Liver (tissue), 9 donors: Measurements from ENCODE around the gene RELN. TPM values are rescaled to one million over a fixed set of nuclear protein-coding genes. Genes with fewer than 3 reads are reported as not detected.

Experiments
- DNase-seq: peaks from one replicate; pipeline ENCODE4 v3.0.0-alpha.2; 2017; ENCODE audit warnings: low spot score
- H3K27ac ChIP-seq, 2 donors: one replicate each; pipeline ENCODE4 v1.7.0; 2013; ENCODE audit warnings: inconsistent platforms in 2 of 2, low read length in 2 of 2, control low read depth in 1 of 2, low read depth in 1 of 2, mild to moderate bottlenecking in 1 of 2
- H3K27me3 ChIP-seq, 4 donors: one replicate each; pipeline versions ENCODE4 v1.6.1 to v1.7.0; 2013; ENCODE audit warnings: low read length in 3 of 4, inconsistent platforms in 1 of 4, mild to moderate bottlenecking in 1 of 4, moderate library complexity in 1 of 4; ENCODE audit not compliant: control insufficient read depth in 4 of 4, insufficient read depth in 4 of 4
- H3K36me3 ChIP-seq, 4 donors: one replicate each; pipeline versions ENCODE4 v1.6.1 to v1.7.0; 2013; ENCODE audit warnings: low read length in 3 of 4, mild to moderate bottlenecking in 3 of 4, low read depth in 1 of 4, moderate library complexity in 1 of 4; ENCODE audit not compliant: control insufficient read depth in 4 of 4, insufficient read depth in 3 of 4
- H3K4me1 ChIP-seq, 4 donors: one replicate each; pipeline versions ENCODE4 v1.6.1 to v1.7.0; 2013; ENCODE audit warnings: low read length in 3 of 4, mild to moderate bottlenecking in 3 of 4, moderate library complexity in 1 of 4; ENCODE audit not compliant: control insufficient read depth in 4 of 4, insufficient read depth in 4 of 4
- H3K4me3 ChIP-seq, 3 donors: one replicate each; pipeline versions ENCODE4 v1.6.1 to v1.7.0; 2013; ENCODE audit warnings: low read length in 3 of 3, control low read depth in 1 of 3, low read depth in 1 of 3, mild to moderate bottlenecking in 1 of 3
- H3K9ac ChIP-seq, 2 donors: one replicate each; pipeline ENCODE4 v1.7.0; 2013; ENCODE audit warnings: low read length in 2 of 2, mild to moderate bottlenecking in 2 of 2, moderate library complexity in 2 of 2, control low read depth in 1 of 2, low read depth in 1 of 2
- H3K9me3 ChIP-seq, 4 donors: one replicate each; pipeline versions ENCODE4 v1.6.1 to v1.7.0; 2013; ENCODE audit warnings: low read length in 3 of 4; ENCODE audit not compliant: control insufficient read depth in 4 of 4
- EGR1 ChIP-seq, 2 donors: IDR thresholded peaks; 2 replicates each; pipeline ENCODE4 v1.6.1; 2016 to 2018; ENCODE audit warnings: antibody characterized with exemption in 2 of 2, low read depth in 2 of 2
- FOXA1 ChIP-seq: IDR thresholded peaks from 2 replicates; pipeline ENCODE4 v1.6.1; 2016; ENCODE audit warnings: antibody characterized with exemption
- FOXA2 ChIP-seq: IDR thresholded peaks from 2 replicates; pipeline ENCODE4 v1.6.1; 2016; ENCODE audit warnings: antibody characterized with exemption
- GABPA ChIP-seq, 2 donors: IDR thresholded peaks in 1 of 2; conservative IDR thresholded peaks in 1 of 2; 2 replicates each; pipeline ENCODE4 v1.6.1; 2016; ENCODE audit warnings: antibody characterized with exemption in 2 of 2, mild to moderate bottlenecking in 1 of 2, moderate library complexity in 1 of 2
- JUND ChIP-seq, 2 donors: IDR thresholded peaks; 2 replicates each; pipeline ENCODE4 v1.6.1; 2016; ENCODE audit warnings: antibody characterized with exemption in 2 of 2
- NR2F2 ChIP-seq: IDR thresholded peaks from 2 replicates; pipeline ENCODE4 v1.6.1; 2016; ENCODE audit warnings: antibody characterized with exemption
- RAD21 ChIP-seq, 2 donors: IDR thresholded peaks; 2 replicates each; pipeline ENCODE4 v1.6.1; 2016; ENCODE audit warnings: antibody characterized with exemption in 2 of 2, mild to moderate bottlenecking in 2 of 2
- RXRA ChIP-seq, 2 donors: IDR thresholded peaks; 2 replicates each; pipeline ENCODE4 v1.6.1; 2017 to 2018; ENCODE audit warnings: antibody characterized with exemption in 2 of 2, mild to moderate bottlenecking in 1 of 2
- SP1 ChIP-seq: IDR thresholded peaks from 2 replicates; pipeline ENCODE4 v1.6.1; 2018; ENCODE audit warnings: antibody characterized with exemption, mild to moderate bottlenecking
- TAF1 ChIP-seq: conservative IDR thresholded peaks from 2 replicates; pipeline ENCODE4 v1.6.1; 2016; ENCODE audit warnings: antibody characterized with exemption, mild to moderate bottlenecking
- YY1 ChIP-seq: IDR thresholded peaks from 2 replicates; pipeline ENCODE4 v1.6.1; 2016; ENCODE audit warnings: antibody characterized with exemption, mild to moderate bottlenecking
- WGBS: extraction: QIAGEN DNeasy Blood & Tissue Kit; methylation state at CpG from one replicate; pipeline ENCODE4 v1.1.7; 2013; 5-methylcytosine and 5-hydroxymethylcytosine counted together
- polyA plus RNA-seq, 2 donors: library from polyadenylated mRNA; stranded (reverse) in 1 of 2; unstranded in 1 of 2; fragments of 200-250 nt in 1 of 2; fragments of >200 nt in 1 of 2; fragmentation: Nextera tagmentation in 1 of 2; extraction: Ambion mirVana in 1 of 2; gene quantifications; one replicate each; pipeline versions ENCODE4 v1.2.1 to v1.2.3, GENCODE V29; 2013 to 2015
- total RNA-seq, 2 donors: library from RNA; depleted of rRNA; stranded (reverse); fragments of >200 nt; gene quantifications; one replicate each; pipeline ENCODE4 v1.2.3, GENCODE V29; 2014
- TF ChIP-seq, protein P1 (sequence below): IDR thresholded peaks from 2 replicates; pipeline ENCODE4 v1.6.1; 2016; ENCODE audit warnings: antibody characterized with exemption, mild to moderate bottlenecking
- TF ChIP-seq, protein P2 (sequence below): IDR thresholded peaks from 2 replicates; pipeline ENCODE4 v1.6.1; 2016; ENCODE audit warnings: antibody characterized with exemption
- TF ChIP-seq, protein P3 (sequence below): fragments of 150-350 bp; IDR thresholded peaks from 2 replicates; pipeline ENCODE4 v1.5.1; 2017; ENCODE audit warnings: improper control_type of control experiment, low read depth, low read length; ENCODE audit not compliant: missing input control
- TF ChIP-seq, protein P4 (sequence below): IDR thresholded peaks from 2 replicates; pipeline ENCODE4 v1.6.1; 2016; ENCODE audit warnings: antibody characterized with exemption
- TF ChIP-seq, protein P5 (sequence below): IDR thresholded peaks from 2 replicates; pipeline ENCODE4 v1.6.1; 2016; ENCODE audit warnings: antibody characterized with exemption
- donor health status: healthy.
- donor health status: healthy.
- donor health status: healthy.
- donor health status: healthy.
- donor health status: healthy.

RELN gene
- total and polyA plus RNA-seq, 4 donors: 10.0 to 69.8 (median 28.4) TPM

DNA sequence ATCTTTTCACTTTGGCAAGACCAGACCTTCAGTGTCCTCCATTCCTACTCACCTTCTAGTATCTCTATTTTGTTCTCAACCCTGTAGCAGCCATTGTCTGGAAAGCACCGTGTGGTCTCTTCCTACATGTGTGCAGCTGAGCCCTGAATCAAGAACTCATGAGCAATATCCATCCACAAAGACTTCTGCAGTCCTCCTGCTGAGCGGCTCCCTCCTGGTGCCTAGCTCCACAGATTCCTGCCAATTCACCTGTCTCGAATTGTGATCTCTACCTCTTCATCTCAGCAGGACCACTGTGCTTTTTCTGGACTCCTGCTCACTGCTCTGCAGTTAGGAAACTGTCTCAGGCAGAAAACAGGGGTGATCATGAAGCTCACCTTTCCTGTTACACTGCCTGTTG, 118.8 kb downstream of the RELN start:
- no peak for DNase-seq
- TF ChIP-seq SP1 (no peak), NR2F2 (no peak), EGR1 (IDR thresholded peaks at IDR 0.05; ENCODE audit: low read depth in 2 of 2) (no peak), JUND (IDR thresholded peaks at IDR 0.05) (no peak), FOXA2 (no peak), TAF1 (no peak), GABPA (IDR thresholded peaks at IDR 0.05 in 1 of 2, conservative IDR thresholded peaks at IDR 0.05 in 1 of 2) (no peak)
- TF ChIP-seq, protein P1, sequence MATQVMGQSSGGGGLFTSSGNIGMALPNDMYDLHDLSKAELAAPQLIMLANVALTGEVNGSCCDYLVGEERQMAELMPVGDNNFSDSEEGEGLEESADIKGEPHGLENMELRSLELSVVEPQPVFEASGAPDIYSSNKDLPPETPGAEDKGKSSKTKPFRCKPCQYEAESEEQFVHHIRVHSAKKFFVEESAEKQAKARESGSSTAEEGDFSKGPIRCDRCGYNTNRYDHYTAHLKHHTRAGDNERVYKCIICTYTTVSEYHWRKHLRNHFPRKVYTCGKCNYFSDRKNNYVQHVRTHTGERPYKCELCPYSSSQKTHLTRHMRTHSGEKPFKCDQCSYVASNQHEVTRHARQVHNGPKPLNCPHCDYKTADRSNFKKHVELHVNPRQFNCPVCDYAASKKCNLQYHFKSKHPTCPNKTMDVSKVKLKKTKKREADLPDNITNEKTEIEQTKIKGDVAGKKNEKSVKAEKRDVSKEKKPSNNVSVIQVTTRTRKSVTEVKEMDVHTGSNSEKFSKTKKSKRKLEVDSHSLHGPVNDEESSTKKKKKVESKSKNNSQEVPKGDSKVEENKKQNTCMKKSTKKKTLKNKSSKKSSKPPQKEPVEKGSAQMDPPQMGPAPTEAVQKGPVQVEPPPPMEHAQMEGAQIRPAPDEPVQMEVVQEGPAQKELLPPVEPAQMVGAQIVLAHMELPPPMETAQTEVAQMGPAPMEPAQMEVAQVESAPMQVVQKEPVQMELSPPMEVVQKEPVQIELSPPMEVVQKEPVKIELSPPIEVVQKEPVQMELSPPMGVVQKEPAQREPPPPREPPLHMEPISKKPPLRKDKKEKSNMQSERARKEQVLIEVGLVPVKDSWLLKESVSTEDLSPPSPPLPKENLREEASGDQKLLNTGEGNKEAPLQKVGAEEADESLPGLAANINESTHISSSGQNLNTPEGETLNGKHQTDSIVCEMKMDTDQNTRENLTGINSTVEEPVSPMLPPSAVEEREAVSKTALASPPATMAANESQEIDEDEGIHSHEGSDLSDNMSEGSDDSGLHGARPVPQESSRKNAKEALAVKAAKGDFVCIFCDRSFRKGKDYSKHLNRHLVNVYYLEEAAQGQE: no peak
- TF ChIP-seq, protein P2, sequence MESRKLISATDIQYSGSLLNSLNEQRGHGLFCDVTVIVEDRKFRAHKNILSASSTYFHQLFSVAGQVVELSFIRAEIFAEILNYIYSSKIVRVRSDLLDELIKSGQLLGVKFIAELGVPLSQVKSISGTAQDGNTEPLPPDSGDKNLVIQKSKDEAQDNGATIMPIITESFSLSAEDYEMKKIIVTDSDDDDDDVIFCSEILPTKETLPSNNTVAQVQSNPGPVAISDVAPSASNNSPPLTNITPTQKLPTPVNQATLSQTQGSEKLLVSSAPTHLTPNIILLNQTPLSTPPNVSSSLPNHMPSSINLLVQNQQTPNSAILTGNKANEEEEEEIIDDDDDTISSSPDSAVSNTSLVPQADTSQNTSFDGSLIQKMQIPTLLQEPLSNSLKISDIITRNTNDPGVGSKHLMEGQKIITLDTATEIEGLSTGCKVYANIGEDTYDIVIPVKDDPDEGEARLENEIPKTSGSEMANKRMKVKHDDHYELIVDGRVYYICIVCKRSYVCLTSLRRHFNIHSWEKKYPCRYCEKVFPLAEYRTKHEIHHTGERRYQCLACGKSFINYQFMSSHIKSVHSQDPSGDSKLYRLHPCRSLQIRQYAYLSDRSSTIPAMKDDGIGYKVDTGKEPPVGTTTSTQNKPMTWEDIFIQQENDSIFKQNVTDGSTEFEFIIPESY: no peak
- TF ChIP-seq, protein P3, sequence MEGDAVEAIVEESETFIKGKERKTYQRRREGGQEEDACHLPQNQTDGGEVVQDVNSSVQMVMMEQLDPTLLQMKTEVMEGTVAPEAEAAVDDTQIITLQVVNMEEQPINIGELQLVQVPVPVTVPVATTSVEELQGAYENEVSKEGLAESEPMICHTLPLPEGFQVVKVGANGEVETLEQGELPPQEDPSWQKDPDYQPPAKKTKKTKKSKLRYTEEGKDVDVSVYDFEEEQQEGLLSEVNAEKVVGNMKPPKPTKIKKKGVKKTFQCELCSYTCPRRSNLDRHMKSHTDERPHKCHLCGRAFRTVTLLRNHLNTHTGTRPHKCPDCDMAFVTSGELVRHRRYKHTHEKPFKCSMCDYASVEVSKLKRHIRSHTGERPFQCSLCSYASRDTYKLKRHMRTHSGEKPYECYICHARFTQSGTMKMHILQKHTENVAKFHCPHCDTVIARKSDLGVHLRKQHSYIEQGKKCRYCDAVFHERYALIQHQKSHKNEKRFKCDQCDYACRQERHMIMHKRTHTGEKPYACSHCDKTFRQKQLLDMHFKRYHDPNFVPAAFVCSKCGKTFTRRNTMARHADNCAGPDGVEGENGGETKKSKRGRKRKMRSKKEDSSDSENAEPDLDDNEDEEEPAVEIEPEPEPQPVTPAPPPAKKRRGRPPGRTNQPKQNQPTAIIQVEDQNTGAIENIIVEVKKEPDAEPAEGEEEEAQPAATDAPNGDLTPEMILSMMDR: no peak
- TF ChIP-seq, protein P4, sequence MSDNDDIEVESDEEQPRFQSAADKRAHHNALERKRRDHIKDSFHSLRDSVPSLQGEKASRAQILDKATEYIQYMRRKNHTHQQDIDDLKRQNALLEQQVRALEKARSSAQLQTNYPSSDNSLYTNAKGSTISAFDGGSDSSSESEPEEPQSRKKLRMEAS: no peak
- TF ChIP-seq, protein P5, sequence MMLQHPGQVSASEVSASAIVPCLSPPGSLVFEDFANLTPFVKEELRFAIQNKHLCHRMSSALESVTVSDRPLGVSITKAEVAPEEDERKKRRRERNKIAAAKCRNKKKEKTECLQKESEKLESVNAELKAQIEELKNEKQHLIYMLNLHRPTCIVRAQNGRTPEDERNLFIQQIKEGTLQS: no peak
- Histone ChIP-seq H3K4me3 (no peak overlapping the region), H3K4me1 (peaks cover 0 to 4% (median 1%) of the 10 kb centered on the region in 4 donors), H3K36me3 (no peaks in the 10 kb centered on the region), H3K27me3 (peaks cover 0 to 9% (median 0%) of the 10 kb centered on the region in 4 donors), H3K27ac (no peak overlapping the region), H3K9ac (no peak overlapping the region), H3K9me3 (no peaks in the 10 kb centered on the region)
- WGBS: 70% methylated on average over 3 of the region's 3 CpGs

DNA sequence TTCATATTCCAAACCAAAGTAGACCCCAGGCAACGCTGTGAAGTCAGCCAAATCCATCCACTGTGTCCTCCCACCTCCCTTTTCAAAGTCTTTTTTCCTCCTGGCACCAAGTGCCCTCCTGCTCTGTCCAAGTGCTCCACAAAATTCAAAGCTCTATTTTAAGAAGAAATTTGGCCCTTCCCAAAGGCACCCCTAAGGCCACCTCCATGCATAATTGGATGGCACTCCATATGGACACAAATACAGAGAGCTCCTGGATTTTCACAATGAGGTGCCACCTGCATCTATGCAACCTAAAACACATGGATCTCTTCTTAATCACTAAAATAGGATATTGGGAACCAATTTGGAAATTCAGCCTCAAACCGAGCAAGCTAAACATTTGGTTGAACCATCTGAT, 121.6 kb downstream of the RELN start:
- Histone ChIP-seq H3K36me3 (no peaks in the 10 kb centered on the region), H3K27me3 (peaks cover 0 to 9% (median 0%) of the 10 kb centered on the region in 4 donors), H3K27ac (no peak overlapping the region), H3K4me1 (peaks cover 0 to 4% (median 1%) of the 10 kb centered on the region in 4 donors), H3K9me3 (no peaks in the 10 kb centered on the region), H3K4me3 (no peak overlapping the region), H3K9ac (no peak overlapping the region)
- TF ChIP-seq RAD21 (IDR thresholded peaks at IDR 0.05) (no peak), NR2F2 (no peak), FOXA1 (no peak), EGR1 (IDR thresholded peaks at IDR 0.05; ENCODE audit: low read depth in 2 of 2) (no peak), SP1 (no peak), YY1 (no peak), GABPA (IDR thresholded peaks at IDR 0.05 in 1 of 2, conservative IDR thresholded peaks at IDR 0.05 in 1 of 2) (no peak), FOXA2 (no peak), JUND (IDR thresholded peaks at IDR 0.05) (no peak), RXRA (IDR thresholded peaks at IDR 0.05) (no peak), TAF1 (no peak)
- TF ChIP-seq, protein P2: no peak
- TF ChIP-seq, protein P5: no peak
- TF ChIP-seq, protein P1: no peak
- WGBS: 85% methylated on average over 2 of the region's 2 CpGs
- no peak for DNase-seq
